IPS-NIHi11 (cell line): ENCODE data around the gene ALG2.

Source experiments
- DNase-seq: peaks from one replicate; pipeline ENCODE4 v3.0.0; 2012; ENCODE audit warnings: mixed read lengths, low spot score

ALG2 gene, protein sequence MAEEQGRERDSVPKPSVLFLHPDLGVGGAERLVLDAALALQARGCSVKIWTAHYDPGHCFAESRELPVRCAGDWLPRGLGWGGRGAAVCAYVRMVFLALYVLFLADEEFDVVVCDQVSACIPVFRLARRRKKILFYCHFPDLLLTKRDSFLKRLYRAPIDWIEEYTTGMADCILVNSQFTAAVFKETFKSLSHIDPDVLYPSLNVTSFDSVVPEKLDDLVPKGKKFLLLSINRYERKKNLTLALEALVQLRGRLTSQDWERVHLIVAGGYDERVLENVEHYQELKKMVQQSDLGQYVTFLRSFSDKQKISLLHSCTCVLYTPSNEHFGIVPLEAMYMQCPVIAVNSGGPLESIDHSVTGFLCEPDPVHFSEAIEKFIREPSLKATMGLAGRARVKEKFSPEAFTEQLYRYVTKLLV

DNA sequence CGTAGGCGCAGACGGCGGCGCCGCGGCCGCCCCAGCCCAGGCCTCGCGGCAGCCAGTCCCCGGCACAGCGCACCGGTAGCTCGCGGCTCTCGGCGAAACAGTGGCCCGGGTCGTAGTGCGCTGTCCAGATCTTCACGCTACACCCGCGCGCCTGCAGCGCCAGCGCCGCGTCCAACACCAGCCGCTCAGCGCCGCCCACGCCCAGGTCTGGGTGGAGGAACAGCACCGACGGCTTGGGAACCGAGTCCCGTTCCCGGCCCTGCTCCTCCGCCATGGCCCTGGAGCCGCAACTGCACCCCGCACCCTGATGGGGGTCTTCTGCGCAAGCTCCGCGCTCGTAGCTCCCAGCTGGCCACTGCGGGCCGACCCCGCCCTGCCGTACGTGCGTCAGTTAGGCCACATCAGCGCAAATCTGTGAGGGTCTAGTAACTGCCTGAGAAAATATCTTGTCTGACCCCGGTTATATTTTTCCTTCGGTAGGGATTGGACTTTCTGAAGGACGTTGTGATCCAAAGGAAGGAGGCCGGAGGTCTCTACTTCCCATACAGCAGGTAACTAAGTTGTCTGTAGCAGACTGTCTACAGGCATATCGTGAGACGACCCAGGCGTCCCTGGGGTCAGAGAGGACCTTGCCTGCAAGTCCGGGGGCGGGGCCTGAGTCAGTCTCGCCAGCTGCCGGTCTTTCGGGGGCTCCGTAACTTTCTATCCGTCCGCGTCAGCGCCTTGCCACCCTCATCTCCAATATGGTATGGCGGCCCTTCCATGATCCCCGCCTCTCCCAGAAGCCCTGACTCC is at the start of gene ALG2, which contains the start of gene SEC61B:
TSS of gene ALG2 (minus strand) at position 322 of the 795 bp plus-strand sequence. CDS start at position 274, 48 bp downstream.
TSS of gene SEC61B (plus strand) at position 662 of the 795 bp plus-strand sequence. CDS start at position 744, 82 bp downstream.
- DNase-seq, result peak; percentile 96

DNA sequence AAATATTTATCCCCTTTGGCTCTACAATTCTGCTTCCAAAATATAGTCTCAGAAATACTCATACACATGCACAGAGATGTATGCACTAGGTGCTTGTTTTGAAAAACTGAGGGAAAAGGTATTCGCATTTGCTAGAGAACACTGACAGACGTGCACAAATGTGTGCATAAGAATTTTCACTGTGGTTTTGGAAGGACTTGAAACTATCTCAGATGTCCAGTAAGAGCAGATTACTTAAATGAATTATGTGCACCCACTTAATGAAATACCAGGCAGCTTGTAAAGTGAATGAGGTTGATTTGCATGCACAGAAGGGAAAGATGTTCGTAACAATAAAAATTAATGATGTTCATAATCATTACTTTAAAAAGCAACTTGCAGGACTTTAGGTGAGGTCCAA is 48.7 kb upstream of the ALG2 start:
- DNase-seq, result no peak

DNA sequence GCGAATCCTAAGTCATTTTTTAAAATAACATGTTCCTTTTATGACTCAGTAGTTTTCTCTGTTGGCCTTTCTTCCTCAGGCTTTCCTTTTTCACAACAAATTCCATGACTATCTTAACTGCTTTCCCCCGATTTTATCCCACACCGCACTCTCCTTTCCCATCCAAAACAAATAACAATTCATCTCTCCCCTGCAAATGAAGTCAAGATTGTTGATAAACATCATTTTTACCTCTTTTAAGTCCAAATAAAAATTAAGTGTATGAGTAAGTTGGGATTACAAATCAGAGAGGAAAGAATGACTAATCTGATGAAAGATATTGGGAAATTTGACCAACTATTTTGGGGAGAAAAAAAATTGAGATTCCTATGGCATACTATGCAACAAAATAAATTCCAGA is 47.7 kb upstream of the ALG2 start:
- no peak for DNase-seq

DNA sequence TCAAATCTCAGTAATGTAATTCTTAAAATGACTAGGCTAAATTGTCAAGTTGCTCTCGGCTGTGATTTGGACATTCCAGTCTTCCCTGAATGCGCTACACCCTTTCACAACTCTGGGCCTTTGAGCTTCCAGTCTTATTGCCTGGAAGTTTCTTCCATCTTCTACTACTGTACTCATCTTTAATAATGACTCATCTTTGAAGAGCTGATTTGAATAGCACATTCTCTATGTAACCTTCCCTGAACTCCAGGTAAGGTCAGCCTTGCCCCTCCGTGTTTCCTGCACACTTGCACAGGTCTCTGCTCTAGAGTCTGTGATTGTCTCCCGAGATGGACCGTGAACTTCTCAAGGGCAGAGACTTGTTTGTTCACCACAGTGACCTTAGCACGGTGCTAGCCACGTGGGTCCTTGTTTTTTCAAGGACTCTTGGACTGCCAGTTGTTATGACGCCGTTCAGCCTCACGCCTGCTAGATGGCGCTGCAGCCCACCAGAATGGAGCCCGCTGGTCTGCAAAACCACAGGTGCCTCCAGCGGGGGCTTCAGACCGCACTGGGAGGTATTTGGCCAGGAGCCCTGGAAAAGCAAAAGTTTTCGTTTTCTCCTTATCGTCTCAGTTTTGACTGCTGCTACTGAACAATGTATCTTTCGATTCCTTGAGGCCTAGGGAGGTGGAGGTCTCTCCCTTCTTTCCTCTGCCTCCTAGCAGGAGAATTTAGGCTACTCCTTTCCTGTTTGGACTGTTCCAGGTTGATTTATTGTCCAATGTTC is 44.7 kb upstream of the ALG2 start:
- DNase-seq, result peak; percentile 74

DNA sequence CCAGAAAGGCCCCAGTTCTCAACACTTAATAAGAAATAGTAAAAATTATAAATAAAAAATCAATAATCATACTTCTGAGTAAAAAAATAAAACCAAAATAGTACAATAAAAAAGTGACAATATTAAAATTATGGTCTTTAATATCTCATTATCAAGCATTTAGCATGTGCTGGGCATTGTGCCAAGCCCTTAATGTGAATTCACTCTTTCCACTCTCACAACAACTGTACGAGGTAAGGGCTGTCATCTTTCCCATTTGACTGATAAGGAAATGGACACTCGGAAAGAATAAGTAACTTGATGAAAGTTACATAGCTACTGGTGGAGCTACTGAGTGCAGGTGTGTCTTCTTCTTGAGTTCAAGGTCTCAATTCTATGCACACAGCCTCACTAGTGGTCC is 43.9 kb upstream of the ALG2 start:
- DNase-seq, result no peak

DNA sequence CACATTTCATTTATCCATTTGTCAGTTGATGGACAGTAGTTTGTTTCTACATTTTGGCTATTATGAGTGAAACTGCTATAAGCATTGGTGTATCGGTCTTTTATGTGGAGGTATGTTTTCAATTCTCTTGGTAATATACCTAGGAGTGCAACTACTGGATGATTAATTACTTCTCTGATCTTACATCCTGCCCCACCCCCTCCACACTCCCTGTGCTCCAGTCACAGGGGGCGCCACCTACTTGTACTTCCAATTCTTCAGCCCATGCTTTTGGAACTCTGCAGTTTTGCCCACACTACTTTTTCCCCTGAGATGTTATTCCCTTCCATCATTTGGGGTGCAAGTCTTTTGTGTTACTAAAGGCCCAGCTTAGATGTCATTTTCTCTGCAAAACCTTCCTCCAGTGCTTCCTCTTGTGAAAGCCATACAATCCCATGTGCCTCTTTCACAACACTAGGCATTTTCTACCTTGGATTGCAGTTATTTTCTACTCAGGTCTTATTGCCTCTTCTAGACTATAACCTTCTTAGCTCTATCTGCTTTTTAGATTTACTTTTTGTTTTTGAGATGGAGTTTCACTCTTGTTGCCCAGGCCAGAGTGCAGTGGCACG is 42.4 kb upstream of the ALG2 start:
- DNase-seq, result peak; percentile 29

DNA sequence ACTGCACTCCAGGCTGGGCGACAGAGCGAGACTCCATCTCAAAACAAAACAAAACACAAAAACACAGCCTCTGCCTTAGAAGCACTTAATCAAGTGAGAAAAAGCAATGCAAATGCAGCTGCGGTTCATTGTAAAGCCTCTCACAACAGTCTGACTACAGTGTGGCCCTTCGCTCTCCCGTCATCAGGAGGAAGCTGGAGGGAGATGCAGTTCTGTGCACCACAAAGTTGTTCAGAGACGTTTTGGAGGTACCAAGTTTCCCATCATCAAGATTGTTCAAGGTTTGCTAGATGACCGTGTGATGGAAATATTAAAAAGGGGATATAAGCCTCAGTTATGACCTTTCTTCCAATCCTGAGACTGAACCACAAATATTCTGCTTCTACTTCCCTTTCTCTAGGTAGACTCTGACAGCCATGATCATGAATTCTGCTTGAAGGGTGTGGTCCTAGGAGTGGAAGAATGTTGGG is 41.2 kb upstream of the ALG2 start:
- DNase-seq, result no peak

DNA sequence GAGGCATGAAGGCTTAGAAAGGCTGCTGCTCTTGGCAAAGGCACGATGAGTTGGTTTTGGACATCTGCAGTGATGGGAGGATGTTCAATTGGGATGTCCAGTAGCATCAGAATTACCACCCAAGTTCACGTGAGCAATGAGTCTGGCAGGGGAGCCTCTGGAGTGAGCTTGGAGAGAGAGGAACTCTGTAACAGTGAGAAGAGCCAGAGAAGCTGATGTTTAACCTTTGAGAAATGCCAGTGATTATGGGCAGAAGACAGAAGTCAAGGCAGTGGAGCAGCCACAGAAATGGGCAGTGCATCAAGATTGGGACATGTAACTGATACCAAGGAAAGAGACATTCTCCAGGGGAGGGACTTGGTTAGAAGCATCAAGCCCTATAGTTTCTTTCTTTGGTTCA is 40.2 kb upstream of the ALG2 start:
- no peak for DNase-seq

DNA sequence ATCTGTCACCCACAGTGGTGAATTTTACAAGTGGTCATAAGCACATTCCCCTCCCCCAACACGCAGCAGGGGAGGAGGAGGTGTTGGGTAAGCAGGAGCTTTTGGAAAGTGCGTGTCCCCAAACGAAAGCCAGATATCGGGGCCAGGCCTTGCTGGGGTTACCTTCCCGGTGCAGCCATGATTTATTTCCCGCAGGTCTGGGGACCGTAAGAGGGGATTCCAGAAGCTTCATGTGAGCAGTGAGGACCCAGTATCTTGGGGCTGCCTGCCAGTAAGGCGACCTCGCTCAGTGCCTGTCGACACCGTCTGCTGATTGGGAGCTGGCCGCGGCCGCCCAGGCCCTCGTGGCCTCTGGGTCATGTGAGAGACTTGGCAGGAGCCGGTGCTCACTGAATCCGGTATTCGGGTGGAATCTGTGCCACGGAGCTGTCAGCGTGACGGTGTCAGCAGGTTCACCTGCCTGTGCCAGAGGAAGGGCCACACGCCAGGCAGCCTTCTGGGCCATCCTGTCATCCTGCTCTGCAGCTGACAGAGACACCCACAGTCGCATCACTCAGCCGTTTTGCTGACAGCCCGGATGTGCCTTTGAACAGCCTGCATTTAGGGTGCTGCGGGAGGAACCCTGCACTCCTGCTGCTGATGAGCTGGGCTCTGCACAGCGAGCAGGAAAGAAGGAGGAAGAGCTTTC is 37.6 kb upstream of the ALG2 start:
- peak; percentile 21 for DNase-seq

DNA sequence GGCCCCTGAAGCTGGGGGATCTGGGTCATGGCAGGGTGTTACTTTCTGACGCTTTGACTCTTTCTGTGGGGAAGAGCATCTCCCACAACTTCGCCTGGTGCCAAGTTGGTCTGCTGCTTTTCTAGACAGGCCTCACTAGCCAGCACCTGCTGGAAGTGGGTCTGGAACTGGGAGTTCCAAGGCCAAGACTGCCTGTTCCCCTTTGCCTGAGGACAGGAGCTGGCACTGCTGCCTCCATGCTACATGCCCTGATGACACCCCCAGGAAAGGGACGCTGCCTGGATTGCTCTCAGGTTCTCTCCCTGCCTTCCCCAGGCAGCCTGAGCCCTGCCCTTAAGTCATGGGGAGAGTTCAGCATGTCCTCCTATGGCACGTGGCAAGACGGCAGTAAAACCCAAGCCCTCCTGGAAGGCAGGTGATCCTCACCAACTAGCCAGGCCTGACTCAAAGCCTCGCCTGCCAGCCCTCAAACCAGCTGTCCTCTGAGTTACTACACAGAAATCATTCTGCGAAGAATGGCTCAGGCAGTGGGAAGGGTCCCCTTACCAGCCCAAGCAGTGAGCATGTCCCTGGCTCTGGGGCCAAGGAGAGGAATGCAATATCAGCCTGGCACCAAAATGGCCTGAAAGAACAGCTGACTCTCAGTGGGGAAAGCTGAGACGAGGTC is 36.1 kb upstream of the ALG2 start:
- DNase-seq, result no peak

DNA sequence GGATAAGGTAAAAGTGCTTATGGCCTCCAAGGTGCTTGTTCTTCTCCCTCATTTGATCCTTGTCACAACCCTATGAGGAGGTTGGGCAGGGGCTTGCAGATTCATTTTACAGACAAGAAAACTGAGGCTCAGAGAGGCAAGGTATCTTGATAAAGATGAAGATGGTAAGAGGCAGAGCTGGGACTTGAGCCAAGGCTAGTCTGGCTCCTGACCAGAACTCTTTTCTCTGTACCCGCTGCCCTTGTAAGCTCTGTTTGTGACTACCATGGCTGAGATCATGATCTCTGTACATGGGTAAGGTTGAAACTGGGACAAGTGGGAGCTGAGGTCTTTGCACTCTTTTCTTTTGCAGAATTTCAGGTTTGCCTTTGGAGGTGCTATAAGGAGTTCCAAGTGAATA is 33.9 kb upstream of the ALG2 start:
- DNase-seq, result no peak

DNA sequence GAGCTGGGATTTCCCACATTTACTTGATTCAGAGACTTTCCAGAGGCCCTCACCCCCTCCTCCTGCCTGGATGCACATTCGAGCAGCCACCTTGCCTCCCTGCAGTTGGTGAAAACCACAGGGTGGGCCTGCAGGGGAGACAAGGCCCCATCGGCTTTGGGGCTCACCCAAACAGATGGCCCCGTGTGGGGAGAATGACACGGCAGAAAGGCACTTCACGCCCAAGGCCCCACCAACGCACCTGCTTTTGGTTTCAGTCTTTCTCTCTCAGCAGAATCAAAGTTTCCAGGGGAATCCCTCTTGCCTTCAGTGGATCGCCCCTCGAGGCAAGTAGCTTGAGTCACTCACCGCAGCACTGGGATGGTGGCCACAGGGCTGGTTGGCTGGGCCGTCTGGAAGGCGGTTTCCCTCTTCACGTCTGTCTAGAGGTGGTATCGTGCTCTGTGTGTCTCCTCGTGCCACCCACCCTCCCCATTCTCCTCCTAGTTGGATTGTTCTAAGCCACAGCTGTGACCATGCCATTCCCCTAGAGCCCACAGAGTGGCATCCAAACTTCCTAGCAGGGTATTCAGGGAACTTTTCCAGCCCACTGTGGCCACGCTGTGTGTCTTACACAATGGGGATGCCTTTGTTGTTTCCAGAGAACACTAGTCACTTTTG is 32.2 kb upstream of the ALG2 start:
- DNase-seq, result no peak

DNA sequence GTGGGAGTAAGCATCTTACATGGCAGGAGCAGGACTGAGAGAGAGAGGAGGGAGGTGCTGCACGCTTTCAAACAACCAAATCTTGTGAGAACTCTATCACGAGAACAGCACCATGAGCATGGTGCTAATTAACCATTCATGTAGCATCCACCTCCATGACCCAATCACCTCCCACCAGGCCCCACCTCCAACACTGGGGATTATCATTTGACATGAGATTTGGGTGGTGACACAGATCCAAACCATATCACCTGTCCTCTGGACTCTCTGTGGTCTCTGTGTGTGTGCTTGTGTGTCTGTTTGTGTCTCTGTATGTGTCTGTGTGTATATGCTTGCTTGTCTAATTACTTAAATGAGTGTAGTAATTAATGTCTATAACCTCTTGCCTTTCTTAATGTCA is 31.4 kb upstream of the ALG2 start:
- DNase-seq, result no peak

DNA sequence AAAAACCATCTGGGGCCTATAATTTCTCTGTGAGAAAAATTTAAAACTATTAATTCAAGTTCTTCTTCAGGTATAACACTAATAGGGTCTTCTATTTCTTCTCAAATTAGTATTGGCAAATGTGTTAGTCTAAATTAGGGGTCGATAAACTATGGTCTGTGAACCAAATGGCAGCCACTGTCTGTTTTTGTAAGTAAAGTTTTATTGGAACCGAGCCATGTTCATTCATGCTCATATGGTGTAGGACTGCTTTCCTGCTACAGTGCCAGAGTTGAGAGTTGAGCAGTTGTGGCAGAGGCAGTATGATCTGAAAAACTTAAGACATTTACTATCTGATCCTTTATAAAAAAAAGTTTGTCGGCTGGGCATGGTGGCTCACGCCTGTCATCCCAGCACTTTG is 29.4 kb upstream of the ALG2 start:
- no peak for DNase-seq

DNA sequence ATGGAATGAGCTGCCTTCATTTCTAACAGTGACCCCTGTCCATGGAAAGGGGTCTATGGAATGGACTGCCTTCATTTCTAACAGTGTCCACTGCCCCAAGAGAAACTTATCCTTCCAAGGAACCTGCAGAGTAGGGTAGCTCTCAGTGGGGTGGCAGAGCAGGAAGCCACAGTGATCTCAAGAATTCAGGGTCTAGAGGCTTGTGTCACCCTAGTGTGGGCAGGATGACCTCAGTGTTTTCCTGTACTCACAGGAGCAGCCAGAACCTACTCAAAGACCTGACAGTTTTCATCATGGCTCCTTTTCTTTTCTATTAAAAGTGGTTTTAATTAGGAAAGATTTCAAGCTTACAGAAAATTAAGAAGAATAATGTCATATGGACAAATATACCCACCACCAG is 27.9 kb upstream of the ALG2 start:
- DNase-seq, result no peak

DNA sequence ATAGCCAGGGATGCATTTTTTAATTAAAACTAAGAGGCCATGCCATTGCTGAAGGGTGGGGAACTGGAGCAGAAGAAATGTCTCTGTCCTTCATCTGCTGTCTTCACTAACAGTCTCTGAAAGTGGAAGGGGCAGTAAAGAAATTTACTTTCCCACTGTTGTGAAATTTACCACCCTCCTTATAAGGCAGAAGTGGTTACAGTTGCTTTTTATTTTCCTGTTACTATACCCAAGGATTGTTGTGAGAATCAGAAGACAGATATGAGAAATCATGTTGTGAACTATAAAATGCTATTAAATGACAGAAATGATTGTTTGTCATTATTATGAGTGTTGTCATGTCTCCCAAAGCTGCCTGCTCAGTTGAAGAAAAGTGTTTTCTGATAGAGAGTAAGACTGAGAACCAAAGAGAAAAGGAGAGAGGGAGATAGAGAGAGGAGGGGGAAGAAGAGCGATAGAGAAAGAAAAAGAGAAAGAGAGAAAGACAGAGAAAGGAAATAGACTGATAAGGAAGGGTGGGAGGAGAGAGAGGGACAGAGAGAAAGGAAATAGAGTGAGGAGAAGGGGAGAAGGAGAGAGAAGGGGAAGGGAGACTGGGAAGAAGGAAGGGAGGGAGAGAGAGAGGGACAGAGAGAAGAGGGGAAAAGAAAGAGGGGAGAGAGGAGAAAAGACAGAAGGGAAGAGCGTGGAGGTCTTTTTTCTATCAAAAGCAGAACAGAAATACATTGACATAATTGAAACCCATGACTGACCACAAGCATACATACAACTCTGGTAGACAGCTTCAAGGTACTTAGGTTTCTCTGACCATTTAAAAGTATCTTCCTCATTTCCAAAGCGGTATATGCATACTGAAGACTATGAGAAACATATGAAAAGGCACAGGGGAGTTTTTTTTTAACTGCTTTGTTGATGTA is 22.9 kb upstream of the ALG2 start:
- DNase-seq, result no peak

DNA sequence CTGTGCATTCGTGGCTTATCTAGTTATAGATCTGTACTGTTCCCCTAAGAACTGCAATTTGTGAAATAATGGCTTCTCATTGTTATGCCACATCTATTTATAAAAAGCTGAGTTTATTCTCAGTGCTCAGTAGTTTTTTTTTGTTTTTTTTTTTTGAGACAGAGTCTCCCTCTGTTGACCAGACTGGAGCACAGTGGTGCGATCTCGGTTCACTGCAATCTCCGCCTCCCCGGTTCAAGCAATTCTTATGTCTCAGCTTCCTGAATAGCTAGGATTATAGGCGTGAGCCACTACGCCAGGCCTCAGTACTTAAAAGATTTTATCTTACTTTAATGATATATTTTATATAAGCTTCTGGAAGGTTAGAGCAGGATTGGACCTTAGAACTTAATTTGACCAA is 19.4 kb upstream of the ALG2 start:
- no peak for DNase-seq

DNA sequence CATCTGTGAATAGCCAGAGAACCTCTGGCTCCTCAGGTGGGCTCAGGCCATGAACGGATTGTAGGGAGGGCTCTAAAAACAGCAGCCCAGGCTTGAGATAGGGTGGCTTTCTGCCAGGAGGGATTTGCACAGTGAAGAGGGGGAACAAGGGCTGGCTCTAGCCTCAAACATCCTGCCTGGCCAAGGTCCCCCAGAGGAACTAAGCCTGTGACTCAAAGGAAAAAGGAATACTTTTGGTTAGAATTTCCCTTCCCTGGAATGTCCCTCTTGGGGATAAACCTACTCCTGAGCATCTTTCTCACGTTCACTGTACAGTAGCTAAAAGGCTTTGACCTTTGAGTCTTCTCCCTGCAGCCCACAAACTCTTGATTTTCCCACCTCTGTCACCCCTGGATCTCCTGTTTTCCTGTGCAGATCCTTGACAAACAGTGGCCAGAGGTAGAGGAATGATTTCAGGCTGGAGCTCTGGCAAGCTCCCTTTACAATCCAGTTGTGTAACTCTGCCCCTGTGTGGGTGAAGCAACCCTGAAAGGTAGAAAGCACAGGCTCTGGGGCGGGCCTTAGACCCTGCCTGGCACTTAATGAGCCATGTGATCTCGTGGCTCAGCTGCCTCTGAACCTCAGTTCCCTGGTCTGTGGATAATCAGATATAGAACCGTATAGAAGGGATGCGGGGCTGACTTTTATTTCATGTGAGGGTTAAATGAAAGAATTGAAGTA is 17.8 kb upstream of the ALG2 start:
- no peak for DNase-seq
